Nephron progenitor cell (in vitro differentiated cells): ENCODE data around the gene SLC38A8.

Source experiments
- DNase-seq: peaks from one replicate; pipeline ENCODE4 v3.0.0; 2021
- H3K27ac Mint-ChIP-seq: 2 replicates; pipeline ENCODE4 v1.8.0; 2021; ENCODE audit warnings: mild to moderate bottlenecking, moderate library complexity, mixed read lengths
- H3K27me3 Mint-ChIP-seq: 2 replicates; pipeline ENCODE4 v1.8.0; 2021; ENCODE audit warnings: mild to moderate bottlenecking, low read depth, mixed read lengths; ENCODE audit not compliant: poor library complexity
- H3K36me3 Mint-ChIP-seq: 2 replicates; pipeline ENCODE4 v1.8.0; 2021; ENCODE audit warnings: low read depth, mixed read lengths
- H3K4me1 Mint-ChIP-seq: 2 replicates; pipeline ENCODE4 v1.8.0; 2021; ENCODE audit warnings: mixed read lengths
- H3K4me3 Mint-ChIP-seq: 2 replicates; pipeline ENCODE4 v1.8.0; 2021; ENCODE audit warnings: mild to moderate bottlenecking, moderate library complexity, mixed read lengths
- H3K9me3 Mint-ChIP-seq: 2 replicates; pipeline ENCODE4 v1.8.0; 2021; ENCODE audit warnings: mild to moderate bottlenecking, moderate library complexity, mixed read lengths
- TF ChIP-seq, protein P1 (sequence below): fragments of 200-600 bp; sonication (generic); IDR thresholded peaks from 2 replicates; pipeline ENCODE4 v1.5.0; 2021; ENCODE audit warnings: antibody characterized with exemption

Gene SLC38A8

DNA sequence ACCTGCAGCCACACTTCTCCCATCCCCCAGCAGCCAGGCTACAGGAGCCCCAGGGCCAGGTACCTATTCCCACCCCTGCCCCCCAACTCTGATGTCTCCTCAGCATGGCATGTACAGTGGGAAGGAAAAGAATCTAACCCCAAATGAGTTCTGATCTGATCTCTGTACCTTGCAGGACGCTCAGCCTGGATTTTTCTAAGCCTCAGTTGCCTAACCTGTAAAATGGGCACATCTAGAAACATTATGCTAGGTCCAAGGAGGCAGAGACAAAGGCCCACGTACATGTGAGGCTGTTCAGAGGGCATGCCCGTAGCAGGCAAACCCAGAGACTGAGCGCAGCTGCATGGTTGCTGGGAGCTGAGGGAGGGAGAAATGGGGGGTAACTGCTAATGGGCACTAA, 35.1 kb downstream of the SLC38A8 start:
- Mint-ChIP-seq H3K4me3 (no peak overlapping the region), H3K27me3 (peaks cover 18% of the 10 kb centered on the region), H3K4me1 (peaks cover 24% of the 10 kb centered on the region), H3K9me3 (no peaks in the 10 kb centered on the region), H3K27ac (no peak overlapping the region), H3K36me3 (no peaks in the 10 kb centered on the region)
- no peak for DNase-seq
- TF ChIP-seq, protein P1, sequence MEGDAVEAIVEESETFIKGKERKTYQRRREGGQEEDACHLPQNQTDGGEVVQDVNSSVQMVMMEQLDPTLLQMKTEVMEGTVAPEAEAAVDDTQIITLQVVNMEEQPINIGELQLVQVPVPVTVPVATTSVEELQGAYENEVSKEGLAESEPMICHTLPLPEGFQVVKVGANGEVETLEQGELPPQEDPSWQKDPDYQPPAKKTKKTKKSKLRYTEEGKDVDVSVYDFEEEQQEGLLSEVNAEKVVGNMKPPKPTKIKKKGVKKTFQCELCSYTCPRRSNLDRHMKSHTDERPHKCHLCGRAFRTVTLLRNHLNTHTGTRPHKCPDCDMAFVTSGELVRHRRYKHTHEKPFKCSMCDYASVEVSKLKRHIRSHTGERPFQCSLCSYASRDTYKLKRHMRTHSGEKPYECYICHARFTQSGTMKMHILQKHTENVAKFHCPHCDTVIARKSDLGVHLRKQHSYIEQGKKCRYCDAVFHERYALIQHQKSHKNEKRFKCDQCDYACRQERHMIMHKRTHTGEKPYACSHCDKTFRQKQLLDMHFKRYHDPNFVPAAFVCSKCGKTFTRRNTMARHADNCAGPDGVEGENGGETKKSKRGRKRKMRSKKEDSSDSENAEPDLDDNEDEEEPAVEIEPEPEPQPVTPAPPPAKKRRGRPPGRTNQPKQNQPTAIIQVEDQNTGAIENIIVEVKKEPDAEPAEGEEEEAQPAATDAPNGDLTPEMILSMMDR: no peak

DNA sequence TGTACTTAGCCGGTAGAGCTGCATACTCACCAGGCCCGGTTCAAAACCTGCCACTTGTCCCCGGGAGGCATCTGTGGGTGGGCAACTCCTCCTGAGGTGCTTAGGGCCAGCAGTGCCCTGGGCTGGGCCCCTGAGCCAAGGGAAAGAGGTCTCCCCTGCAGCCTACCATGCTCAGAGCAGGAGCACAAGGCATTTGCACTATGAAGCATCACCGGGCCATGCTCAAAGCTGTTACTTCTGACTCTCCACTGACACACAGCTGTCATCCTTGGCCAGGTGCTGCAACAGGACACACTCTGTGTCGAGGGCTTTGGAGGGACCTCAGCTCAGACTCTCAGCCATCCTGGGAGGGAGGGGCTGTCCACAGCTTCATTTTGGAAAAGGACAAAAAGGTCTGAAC, 37.2 kb downstream of the SLC38A8 start:
- H3K27me3 Mint-ChIP-seq: peaks cover 14% of the 10 kb centered on the region
- peaks cover 29% of the 10 kb centered on the region for H3K4me1 Mint-ChIP-seq
- H3K4me3 Mint-ChIP-seq: no peak overlapping the region
- H3K9me3 Mint-ChIP-seq: no peaks in the 10 kb centered on the region
- no peaks in the 10 kb centered on the region for H3K36me3 Mint-ChIP-seq
- DNase-seq: no peak
- H3K27ac Mint-ChIP-seq: no peak overlapping the region
- TF ChIP-seq, protein P1: no peak

DNA sequence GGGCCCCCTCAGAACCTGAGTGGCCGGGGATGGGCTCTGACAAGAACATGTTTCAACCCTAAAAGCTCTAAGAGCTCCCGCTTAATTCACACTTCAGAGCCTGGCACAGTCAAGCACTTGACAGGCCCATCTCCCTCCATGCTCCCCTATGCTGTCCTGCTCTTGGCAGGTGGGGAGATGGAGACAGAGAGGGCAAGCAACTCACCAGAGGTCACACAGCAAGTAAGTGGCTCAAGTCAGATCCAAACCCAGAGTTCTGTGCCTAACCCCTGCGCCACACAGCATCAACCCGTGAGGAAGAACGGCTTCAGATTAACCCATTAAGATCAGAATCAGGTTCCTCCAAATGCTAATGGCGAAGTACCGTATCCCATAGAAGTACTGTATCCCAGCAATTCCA, 38.2 kb downstream of the SLC38A8 start:
- DNase-seq: no peak
- Mint-ChIP-seq H3K27me3 (peaks cover 11% of the 10 kb centered on the region), H3K4me3 (no peak overlapping the region), H3K27ac (no peak overlapping the region), H3K4me1 (peaks cover 33% of the 10 kb centered on the region), H3K36me3 (no peaks in the 10 kb centered on the region), H3K9me3 (no peaks in the 10 kb centered on the region)
- TF ChIP-seq, protein P1: no peak

DNA sequence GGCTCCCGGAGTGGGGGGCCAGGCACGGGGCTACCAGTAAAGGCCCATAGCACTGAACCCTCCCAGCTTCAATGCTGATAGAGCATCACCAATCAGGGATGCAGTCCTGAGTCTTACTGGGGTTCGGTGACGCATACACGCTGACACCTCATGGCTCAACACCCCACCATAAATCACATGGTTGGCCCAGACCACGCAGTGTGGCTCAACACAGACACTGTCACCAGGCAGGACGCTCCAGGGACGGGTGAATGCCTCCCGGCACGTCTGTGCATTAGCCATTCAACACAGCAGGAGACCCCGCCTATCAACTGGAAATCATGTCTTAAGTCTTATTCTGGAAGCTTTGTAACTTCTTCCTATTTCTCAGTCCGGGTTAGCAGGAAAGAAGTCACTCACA, 39.6 kb downstream of the SLC38A8 start:
- Mint-ChIP-seq H3K27me3 (peaks cover 8% of the 10 kb centered on the region), H3K4me1 (peaks cover 39% of the 10 kb centered on the region), H3K36me3 (no peaks in the 10 kb centered on the region), H3K4me3 (no peak overlapping the region), H3K27ac (no peak overlapping the region), H3K9me3 (no peaks in the 10 kb centered on the region)
- DNase-seq: no peak
- TF ChIP-seq, protein P1: no peak

DNA sequence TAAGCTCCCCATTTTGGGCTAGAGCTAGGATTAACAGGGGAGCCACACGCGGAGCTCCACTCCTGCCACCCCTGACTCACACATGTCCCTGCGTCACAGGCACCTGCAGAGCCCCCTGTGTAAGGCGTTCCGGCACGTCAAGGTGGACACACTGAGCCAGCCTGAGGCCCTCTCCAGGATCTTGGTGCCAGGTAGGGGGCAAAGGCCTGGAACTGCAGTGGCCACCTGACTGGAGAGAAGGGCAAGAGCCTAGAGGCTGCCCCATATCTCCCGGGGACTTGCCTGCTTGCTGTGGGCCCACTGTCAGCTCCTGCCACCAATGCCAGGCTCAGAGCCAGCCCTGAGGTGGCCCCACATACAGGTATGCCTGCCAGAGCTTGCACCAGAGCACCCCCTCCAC, 40.9 kb downstream of the SLC38A8 start:
- Mint-ChIP-seq H3K27me3 (peaks cover 8% of the 10 kb centered on the region), H3K9me3 (no peaks in the 10 kb centered on the region), H3K36me3 (no peaks in the 10 kb centered on the region), H3K27ac (no peak overlapping the region), H3K4me3 (no peak overlapping the region), H3K4me1 (peaks cover 32% of the 10 kb centered on the region)
- TF ChIP-seq, protein P1: no peak
- DNase-seq: no peak

DNA sequence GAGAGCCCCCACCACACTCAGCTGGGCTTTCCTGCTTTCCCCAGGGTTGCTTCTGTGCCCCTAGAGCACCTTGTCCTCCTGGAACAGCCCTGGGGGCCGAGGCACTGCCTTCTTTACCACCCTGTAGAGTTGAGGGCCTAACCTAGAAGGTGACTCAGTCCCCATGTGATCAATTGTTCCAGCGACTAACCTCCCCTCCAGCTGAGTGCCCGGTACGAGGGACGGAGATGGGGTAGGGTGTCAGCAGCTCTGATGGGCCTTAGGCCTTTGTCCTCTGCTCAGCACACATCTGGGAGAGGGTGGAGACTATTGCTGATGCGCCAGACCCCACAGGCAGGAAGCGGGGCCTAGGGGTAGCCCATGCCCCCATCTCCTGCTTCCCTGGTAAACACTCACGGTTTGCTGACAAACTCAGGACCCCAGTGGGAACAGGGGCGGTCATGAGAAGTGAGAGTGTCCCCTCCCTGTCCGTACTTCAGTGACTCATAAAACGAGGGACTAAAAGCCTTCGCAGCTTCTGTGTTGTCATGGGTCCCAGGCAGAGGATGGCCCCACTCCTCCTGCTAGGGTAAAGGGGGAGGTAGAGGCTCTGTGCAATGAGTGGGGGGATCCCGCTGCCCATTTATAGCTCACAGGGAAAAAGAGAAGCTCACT, 41.5 kb downstream of the SLC38A8 start:
- H3K27ac Mint-ChIP-seq: no peak overlapping the region
- no peak overlapping the region for H3K4me3 Mint-ChIP-seq
- H3K27me3 Mint-ChIP-seq: peaks cover 7% of the 10 kb centered on the region
- H3K9me3 Mint-ChIP-seq: no peaks in the 10 kb centered on the region
- TF ChIP-seq, protein P1: no peak
- no peaks in the 10 kb centered on the region for H3K36me3 Mint-ChIP-seq
- peaks cover 37% of the 10 kb centered on the region for H3K4me1 Mint-ChIP-seq
- no peak for DNase-seq
